HG03135 (cell line): ENCODE data around the gene ARHGEF16.

Source experiments
- ATAC-seq: cut with Tn5 transposase; IDR thresholded peaks from one replicate; pipeline ENCODE4 v1.9.1; 2021; ENCODE audit warnings: mild to moderate bottlenecking, moderate library complexity; ENCODE audit not compliant: unreplicated experiment

Gene ARHGEF16

DNA sequence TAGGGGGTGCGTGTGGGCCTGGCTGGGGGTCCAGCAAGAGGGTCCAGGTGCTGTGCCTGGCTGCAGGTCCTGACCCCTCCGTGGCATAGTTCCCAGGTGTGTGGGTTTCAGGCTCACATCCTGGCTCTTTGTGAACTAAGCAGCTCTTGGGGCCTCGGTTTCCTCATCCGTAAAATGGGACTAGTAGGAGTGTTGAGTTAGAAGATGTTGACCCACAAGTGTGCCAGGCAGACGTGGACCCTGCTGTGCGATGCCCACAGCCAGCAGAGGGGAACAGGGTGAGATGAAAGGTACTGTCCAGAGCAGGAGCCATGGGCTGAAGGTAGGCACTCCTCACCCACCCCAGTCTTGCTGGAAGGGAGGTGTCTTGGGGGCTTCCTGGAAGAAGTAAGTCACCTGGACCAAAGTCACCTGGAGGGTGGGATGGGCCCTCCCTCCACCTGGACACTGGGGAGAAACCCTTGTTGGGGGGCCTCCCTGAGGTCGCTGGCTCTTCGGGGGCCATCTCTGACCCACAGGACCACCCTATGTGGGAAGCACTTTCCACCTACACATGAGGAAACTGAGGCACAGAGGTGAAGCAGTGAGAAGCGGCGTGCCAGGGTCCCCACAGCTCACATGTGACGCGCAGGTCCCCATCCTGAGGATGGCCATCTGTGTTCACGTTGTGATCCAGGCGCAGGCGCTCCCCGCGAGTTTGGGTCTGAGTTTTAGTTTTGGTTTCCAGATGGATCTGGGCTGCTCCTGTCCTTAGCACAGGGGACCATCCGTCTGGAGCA lies 1.4 kb downstream of the ARHGEF16 start:
- ATAC-seq, result no peak

DNA sequence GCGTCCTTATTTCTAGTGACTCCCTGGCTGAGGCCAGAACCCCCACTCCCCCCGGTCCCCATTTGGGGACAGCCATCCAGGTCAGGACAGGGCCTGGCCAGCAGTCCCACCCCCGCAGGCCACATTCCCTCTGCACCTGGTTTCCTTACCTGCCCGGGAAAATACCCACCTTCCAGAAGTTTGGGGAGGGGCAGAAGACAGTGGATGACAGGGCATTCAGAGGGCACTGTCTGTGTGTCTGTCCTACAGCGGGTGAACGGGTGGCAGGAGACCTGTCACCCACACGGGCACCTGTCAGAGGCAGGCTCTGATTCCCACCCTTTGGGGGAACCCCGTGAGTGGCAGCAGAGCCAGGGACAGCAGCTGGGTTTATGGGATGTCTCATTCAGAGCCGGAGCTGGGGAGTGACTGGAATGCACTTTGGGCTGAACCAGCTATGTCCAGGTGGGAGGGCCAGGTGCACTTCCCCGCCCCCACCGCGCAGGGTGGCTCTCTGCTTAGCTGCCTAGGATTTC lies 2.0 kb downstream of the ARHGEF16 start:
- no peak for ATAC-seq

DNA sequence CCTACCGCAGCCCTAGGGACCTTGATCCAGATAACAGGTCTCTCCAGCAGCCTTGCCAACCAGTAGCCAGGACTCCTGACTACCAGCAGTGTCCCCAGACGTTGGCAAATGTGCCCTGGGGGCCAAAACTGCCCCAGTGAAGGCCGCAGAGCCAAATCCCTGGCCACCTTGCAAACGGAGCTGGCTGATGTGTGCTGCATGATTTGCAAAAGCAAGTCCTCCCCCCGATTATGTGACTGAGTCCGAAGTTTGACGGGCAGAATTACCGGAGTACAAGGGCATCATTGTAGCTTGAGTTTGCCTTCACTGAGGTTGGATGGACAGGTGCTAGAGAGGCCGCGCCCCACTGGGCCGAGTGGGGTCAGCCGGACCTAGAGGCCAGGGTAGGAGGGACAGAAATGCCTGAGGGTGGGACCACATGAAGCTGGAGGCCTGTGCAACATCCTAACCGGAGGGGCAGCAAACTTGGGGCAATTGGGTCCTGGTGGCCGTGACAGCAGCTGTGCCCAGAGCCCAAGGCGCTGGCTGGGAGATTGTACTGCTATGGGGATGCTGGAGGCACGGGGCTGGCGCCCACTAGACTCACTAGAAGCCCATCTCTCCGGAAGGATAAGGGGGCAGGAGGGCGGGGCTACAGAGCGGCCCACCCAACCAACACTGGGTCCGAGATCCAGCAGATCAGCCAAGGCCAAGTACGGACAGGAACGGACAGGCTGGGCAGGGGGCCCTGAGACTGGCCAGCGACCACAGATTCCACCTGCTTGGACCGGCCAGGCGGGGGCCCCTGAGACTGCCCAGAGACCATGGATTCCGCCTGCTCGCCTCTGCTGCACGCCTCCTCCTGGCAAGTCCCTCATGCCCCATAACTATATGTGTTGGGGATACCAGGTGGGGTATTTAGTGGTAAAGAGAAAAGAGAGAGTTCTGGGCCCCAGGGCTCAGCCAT lies 2.8 kb downstream of the ARHGEF16 start:
- no peak for ATAC-seq

DNA sequence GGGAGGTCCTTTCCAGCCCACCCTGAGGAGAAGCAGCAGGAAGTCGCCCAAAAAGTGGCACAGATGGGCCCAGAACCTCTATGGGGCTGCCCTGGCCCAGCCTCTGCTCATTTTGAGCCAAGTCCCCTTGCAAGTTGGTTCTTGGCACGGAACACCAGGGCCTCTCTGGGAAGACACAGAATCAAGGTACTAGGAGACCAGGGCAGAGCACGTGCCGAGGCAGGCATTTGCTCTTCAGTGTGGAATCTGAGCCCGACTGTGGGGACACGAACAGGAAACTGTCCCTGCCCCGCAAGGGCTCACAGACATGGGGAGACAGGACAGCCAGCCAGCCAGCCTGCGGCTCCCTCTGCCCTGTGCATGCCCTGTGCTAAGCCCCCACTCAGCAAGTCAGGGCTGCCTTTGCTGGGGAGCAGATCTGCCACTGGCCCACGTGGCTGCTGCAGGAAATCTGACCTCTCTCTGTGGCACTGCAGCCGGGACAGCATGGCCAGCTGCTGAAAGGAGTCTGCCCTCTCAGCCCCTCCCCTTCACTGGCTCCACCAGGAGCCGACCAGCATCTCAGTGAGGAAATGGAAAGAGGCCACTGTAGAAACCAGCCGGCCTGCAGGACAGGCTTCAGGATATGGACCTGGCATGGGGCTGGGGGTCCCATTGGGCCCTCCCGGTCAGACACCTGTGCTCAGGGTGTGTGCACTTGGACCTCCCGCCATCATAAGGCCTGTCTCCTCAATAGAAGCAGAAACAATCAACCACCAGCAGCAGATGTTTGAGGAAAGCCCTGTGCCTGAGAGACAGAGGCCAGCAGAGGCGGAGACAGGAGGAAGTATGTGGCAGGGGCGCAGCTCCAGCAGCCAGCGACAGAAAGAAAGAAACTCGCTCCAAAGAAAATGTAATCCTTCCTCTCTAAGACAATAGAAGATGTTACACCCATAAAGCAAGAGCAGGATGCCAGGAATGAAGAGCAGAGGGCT lies 3.7 kb downstream of the ARHGEF16 start:
- ATAC-seq, result no peak

DNA sequence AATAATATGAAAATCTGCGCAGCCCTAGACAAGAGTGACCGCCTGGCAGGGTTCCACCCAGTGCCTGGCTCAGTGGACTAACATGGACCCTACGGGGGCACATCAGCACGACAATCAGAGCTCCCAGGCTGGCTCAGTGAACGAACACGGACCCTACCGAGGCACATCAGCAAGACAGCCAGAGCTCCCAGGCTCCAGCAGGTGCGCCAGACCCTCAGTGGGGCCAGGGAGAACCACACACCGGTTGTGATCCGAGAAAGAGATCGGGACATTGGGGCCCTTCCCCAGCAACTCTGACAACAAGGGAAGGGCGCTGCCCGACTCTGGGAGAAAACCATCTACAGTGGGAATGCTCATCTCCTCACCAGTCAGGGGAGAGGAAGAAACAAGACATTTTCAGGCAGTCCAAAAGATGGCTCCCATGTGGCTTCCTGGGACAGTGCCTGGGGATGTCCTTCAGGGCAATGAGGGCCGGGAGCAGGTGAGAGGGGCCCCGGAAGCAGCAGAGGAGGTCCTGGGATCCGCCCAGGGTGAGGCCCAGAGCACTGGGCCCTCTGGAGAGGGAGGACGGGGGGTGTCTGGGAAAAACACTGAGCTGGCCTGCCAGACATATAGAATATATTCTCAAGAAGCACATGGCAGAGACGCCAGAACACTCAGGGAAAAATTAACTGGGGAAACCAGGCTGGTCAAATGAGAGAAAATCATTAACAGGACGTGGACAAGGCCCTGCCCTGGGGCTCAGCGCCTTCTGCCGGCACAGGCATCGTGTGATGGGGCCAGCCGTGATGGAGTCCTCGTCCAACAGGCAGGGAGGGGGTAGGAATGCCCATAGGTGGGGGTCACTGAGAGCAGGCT lies 4.8 kb downstream of the ARHGEF16 start:
- ATAC-seq, result no peak

DNA sequence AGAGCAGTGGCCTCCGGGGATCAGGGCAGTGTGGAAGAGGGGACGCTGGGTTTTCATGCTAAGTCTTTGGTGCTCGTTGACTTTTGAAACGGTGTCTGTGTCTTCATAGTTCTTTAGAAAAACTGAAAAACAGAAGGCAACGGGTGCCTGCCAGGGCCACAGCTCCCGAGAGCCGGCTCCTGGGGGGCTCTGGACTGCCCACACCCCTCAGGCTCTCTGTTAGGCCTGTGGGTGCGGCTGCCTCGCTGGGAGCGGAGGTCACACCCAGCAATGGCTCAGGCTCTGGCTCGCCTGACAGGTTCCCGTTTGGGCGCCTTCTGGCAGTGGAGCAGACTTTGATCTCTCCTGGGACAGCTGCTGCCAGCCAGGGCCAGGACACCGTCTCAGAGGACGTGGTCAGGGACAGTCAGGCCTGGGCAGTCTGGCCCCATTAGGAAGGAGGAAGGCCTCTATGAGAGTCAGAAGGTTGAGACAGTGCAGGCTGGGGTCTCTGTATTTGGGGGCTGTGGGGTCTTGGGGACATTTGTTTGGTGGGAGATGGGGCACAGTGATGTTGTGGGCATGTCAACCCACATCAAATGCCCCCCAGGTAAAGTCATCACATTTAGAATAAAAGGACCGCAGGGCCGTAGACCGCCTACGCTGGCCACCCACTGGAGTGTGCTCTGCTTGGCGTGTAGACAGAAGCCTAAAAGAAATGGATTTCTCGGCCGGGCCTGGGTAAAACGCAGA lies 5.6 kb downstream of the ARHGEF16 start:
- ATAC-seq, result no peak

DNA sequence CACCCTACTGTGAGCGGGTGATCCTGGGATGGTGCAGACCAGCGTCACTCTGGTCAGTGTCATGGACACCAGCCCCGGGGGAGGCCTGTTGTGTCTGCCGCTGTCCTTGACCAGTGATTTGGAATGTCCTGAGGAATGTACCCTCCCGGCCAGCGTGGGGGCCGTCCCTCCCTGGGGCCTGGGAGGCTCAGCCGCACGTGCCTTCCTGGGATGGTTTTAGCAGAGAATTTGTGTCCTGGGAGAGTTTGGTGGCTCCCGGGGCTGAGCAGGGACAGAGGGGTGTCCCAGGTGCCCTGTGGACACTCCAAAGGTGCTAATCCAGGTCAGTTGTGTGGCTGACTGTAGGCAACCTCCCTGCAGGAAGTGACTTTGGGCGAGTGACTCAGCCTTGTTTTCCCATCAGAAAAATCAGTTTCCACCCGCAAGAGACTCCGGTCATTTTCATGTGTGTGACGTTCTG lies 6.2 kb downstream of the ARHGEF16 start:
- no peak for ATAC-seq

DNA sequence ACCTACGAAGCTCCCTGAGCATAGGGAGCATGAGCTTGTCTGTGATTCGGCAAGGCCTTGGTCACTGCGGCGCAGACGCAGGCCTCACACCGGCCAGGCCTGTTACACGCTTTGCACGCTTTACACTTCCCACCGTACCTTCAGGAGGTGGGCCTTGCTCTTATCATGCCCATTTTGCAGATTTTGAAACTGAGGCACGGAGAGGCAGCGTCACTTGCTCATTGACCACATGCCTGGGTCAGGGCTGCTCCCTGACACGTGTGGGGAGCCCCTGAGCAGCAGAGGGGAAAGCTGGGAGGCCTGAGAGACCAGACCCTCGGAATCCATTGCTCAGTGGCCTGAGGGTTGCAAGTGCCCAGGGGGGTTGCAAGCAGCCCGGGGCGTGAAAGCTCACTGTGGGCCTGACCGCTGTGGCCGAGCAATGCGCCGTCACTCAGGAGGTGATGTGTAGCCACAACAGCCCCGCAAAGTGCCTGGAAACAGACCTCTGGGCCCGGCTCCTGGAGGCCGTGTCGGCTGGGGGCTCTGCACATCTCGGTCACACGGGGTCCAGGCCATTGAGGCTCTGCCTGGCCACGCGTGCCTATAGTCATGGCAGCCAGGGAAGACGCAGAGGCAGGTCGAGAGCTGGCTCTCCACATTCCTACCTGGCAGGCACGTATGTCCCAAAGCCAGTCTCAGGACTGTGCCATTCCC lies 6.9 kb downstream of the ARHGEF16 start:
- ATAC-seq, result no peak

DNA sequence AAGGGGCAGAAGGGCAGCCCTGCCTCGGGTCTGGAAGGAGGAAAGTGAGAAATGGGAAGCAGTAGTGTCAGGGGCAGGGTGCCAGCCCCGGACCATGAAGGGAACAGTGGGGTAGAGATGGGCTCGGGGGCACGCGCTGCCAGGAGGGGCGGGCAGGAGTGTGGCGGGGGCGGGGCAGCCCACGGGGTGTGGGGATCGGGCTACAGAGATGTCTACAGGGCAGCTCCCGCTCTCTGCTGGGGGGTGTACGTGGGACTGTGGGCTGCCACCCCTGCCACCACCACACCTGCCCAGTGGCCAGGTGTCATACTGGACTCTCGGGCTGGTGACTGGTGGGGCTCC lies 7.4 kb downstream of the ARHGEF16 start:
- no peak for ATAC-seq

DNA sequence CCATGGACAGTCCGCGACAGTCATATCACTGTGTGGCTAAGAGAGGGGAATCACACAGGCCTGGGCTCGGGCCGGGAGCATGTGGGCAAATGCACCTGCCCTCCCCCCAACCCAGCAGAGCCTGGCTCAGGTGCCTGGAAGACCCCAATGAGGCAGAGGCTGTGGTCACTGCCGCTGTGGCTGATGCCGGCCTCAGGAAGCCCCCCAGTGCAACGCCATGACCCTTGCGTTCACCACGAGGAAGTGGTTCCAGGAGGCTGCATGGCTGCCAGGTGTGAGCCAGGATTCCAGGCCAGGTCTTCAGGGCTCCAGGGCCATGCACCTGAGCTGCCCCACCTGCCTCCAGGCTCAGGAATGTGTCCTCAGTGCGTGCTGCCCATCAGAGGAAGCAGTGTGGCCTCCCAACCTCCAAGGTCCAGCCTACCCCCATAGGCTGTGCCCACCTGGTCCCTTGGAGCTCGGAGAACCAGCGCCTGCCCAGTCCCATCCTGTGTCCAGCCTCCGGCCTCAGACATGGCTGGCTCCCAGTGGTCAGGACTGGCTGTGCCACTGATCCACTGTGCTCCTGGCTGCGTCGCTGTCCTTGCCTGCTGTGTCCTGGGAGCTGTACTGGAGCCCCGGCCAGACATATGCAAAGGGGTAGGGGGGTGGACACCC lies 8.0 kb downstream of the ARHGEF16 start:
- no peak for ATAC-seq

DNA sequence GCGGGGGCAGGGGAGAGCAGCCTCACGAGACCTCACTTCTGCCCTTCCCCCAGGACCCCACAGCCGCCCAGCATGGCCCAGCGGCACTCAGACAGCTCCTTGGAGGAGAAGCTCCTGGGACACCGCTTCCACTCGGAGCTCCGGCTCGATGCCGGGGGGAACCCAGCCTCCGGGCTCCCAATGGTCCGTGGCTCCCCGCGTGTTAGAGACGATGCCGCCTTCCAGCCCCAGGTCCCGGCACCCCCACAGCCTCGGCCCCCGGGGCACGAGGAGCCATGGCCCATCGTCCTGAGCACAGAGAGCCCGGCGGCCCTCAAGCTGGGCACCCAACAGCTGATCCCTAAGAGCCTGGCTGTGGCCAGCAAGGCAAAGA lies 8.5 kb downstream of the ARHGEF16 start:
- ATAC-seq, result no peak

DNA sequence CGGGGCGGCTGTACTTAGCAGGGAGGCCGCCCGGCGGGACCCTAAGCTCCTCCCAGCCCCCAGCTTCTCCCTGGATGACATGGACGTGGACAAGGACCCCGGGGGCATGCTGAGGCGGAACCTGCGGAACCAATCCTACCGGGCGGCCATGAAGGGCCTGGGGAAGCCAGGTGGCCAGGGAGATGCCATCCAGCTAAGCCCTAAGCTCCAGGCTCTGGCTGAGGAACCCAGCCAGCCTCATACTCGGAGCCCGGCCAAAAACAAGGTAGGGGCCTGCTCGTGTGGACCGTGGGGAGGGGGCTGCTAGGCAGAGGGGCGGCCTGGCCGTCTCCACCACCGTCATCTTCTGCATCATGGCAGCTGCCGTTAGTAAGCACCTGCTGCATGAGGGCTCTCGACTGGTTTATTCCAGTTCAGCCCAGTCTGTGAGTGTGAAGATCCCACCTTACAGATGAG lies 9.0 kb downstream of the ARHGEF16 start:
- no peak for ATAC-seq

DNA sequence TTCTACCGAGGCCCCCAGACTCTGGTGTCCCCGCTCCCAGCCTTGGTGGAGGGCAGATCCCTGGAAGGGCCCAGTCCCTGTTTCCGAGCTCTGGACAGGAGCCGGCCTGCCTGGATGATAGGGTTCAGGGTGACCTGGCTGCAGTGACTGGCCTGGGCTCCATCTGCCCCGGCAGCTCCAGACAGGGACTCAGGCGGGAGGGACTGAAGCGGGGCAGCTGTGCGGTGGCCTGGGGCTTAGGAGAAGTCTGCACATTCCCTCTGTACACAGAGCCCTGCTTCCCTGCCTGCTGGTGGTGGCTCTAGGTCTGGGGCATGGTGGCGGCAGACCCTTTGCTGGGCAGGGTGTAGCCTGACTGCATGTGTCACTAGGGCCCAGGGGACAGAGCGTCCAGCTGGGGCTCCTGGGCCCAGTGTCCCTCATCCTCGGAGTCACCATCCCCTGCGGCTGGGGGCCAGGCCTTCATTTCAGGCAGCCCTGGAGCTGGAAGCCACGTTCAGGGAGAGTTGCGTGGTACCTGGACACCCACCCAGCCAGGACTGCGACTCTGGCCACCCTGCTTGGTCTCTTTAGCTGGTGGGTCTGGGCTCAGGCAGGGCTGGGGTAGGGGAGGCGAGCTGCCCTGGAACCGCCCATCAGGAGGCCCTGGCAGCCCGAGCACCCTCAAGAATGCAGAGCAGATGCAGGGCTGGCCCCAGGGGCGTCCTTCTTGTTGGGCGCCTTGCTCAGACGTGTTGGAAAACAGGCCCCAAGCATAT lies 9.6 kb downstream of the ARHGEF16 start:
- ATAC-seq, result no peak

DNA sequence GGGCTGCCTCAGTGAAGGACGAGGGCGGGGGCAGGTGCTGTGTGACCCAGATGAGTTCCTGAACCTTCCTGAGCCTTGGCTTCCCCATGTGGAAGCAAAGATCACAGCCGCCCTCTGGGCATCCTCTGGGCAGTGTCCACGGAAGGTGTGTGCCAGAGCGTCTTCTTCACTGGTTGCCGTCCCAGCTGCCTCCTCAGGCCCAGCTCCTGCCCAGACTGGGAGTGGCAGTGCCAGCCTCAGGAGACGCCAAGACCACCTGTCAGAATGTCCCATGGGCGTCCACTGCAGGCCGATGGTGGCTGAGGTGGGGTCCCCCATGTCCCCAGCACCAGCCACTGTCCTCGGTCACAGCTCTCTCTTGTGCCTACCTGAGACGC lies 10.2 kb downstream of the ARHGEF16 start:
- ATAC-seq, result no peak

DNA sequence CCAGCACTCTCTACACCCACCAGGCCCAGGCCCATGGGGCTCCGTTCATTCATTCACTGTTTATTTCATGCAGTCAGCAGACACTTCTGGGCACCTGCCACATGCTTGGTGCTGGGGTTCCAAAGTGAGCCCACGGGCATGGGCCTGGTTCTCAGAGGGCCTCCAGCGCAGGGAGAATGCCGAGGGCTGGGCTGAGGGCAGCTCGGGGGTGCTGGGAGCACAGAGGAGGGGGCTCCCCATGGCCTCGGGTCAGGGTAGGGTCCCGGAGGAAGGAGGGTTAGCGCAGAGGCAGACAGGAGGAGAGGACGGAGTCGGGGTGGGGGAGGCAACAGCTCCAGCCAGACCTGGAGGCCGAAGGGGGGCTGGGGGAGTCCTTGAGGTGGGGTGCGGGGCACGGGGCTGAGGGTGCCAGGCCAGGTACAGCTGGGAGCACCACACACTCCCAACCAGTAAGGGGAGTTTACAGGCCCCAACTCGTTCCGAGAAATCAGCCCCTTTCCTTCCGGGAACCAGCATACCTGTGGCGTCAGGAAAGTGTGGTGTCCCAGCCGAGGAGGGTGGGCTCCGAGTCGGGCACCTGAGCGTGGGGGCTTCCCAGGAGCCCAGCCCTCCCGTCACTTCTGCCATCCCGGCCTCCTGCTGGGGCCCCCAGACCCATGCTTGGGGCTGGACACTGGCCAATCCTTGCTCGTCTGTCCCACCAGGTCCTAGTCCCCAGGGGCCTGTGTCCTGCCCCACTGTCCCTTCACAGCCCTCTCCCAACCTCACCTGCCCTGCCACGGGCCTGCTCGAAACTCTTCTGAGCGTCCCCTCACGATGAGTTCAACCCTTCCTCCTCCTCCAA lies 10.8 kb downstream of the ARHGEF16 start:
- no peak for ATAC-seq

DNA sequence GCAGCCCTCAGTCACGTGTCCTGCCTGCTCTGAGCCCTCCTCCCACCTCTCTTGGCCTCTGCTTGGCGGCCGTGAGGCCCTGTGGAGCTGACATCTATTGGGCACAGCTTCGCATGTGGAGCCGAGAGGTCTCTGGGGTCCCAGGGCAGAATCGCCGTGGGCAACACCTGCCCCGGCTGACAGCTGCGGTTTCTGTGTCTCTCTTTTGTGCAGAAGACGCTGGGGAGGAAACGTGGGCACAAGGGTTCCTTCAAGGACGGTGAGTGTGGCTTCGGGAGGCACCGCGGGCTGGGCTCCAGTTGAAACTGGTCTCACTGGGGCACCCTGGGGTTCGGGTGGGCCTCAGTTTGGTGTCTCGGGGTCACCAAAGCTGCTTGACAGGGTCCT lies 11.5 kb downstream of the ARHGEF16 start:
- no peak for ATAC-seq
